HepG2 (cell line): ENCODE measurements around the gene QDPR. TPM values are rescaled to one million over a fixed set of nuclear protein-coding genes. Genes with fewer than 3 reads are reported as not detected.
A peak's percentile ranks its signal among the peaks of the same experiment; 100 is the strongest.

ENCODE experiments used
- ATF7 ChIP-seq, 2 experiments: fragments of 450-650 bp in 1 of 2; sonication (generic) in 1 of 2; formaldehyde crosslinking in 1 of 2; IDR thresholded peaks; 2 replicates each; pipeline versions ENCODE4 v1.4.0 to v1.6.1; 2016 to 2020; ENCODE audit warnings: antibody characterized with exemption in 1 of 2, mild to moderate bottlenecking in 1 of 2, missing genetic modification reagents in 1 of 2
- CC2D1A ChIP-seq: sonication (generic); formaldehyde crosslinking; IDR thresholded peaks from 2 replicates; pipeline ENCODE4 v1.8.1; 2023; ENCODE audit warnings: mild to moderate bottlenecking, missing genetic modification reagents
- CEBPG ChIP-seq: IDR thresholded peaks from 2 replicates; pipeline ENCODE4 v1.6.1; 2016
- EP300 ChIP-seq, 3 experiments: sonication (generic) in 1 of 3; formaldehyde crosslinking in 1 of 3; IDR thresholded peaks; 2 replicates each; pipeline versions ENCODE4 v1.5.1 to v1.6.1; 2011 to 2020; ENCODE audit warnings: low read depth in 2 of 3, low read length in 2 of 3, borderline replicate concordance in 1 of 3, improper control_type of control experiment in 1 of 3, mild to moderate bottlenecking in 1 of 3, missing genetic modification reagents in 1 of 3, moderate library complexity in 1 of 3
- FOSL2 ChIP-seq: sonication (generic); formaldehyde crosslinking; IDR thresholded peaks from 2 replicates; pipeline ENCODE4 v1.4.0; 2020; ENCODE audit warnings: missing genetic modification reagents
- IKZF4 ChIP-seq: sonication (generic); formaldehyde crosslinking; IDR thresholded peaks from 2 replicates; pipeline ENCODE4 v1.5.1; 2020; ENCODE audit warnings: borderline replicate concordance, mild to moderate bottlenecking, low read depth, missing genetic modification reagents; ENCODE audit errors: not compliant biosample characterization
- KDM1A ChIP-seq: IDR thresholded peaks from 2 replicates; pipeline ENCODE4 v1.6.1; 2016; ENCODE audit warnings: missing compliant biosample characterization
- NFAT5 ChIP-seq: sonication (generic); formaldehyde crosslinking; IDR thresholded peaks from 2 replicates; pipeline ENCODE4 v1.4.0; 2020; ENCODE audit warnings: missing genetic modification reagents
- NR2F1 ChIP-seq, 2 experiments: fragments of 450-650 bp in 1 of 2; formaldehyde crosslinking in 1 of 2; IDR thresholded peaks; 2 replicates each; pipeline versions ENCODE4 v1.5.0 to v1.6.1; 2016 to 2020; ENCODE audit warnings: mild to moderate bottlenecking in 1 of 2, missing compliant biosample characterization in 1 of 2, missing genetic modification reagents in 1 of 2, moderate library complexity in 1 of 2
- SRSF9 ChIP-seq: fragments of 200-400 bp; formaldehyde crosslinking; IDR thresholded peaks from 2 replicates; pipeline ENCODE4 v1.6.1; 2018; ENCODE audit warnings: borderline replicate concordance, mild to moderate bottlenecking, low read depth, low read length; ENCODE audit not compliant: insufficient read depth, poor library complexity, severe bottlenecking
- TEF ChIP-seq: sonication (generic); formaldehyde crosslinking; IDR thresholded peaks from 2 replicates; pipeline ENCODE4 v1.5.0; 2020; ENCODE audit warnings: missing genetic modification reagents
- ZBTB1 ChIP-seq: sonication (generic); formaldehyde crosslinking; IDR thresholded peaks from 2 replicates; pipeline ENCODE4 v1.4.0; 2020; ENCODE audit warnings: missing genetic modification reagents, borderline replicate concordance
- ZNF260 ChIP-seq: sonication (generic); formaldehyde crosslinking; IDR thresholded peaks from 2 replicates; pipeline ENCODE4 v1.4.0; 2020; ENCODE audit warnings: missing genetic modification reagents, low read depth, mild to moderate bottlenecking, borderline replicate concordance
- ZNF567 ChIP-seq: sonication (generic); formaldehyde crosslinking; IDR thresholded peaks from 2 replicates; pipeline ENCODE4 v1.8.1; 2023; ENCODE audit warnings: mild to moderate bottlenecking, missing genetic modification reagents, borderline replicate concordance
- ZNF609 ChIP-seq: sonication (generic); formaldehyde crosslinking; IDR thresholded peaks from 2 replicates; pipeline ENCODE4 v1.4.0; 2020; ENCODE audit warnings: mild to moderate bottlenecking, missing genetic modification reagents, borderline replicate concordance
- ZNF619 ChIP-seq: sonication (generic); formaldehyde crosslinking; IDR thresholded peaks from 2 replicates; pipeline ENCODE4 v1.4.0; 2020; ENCODE audit warnings: mild to moderate bottlenecking, missing genetic modification reagents
- ZNF7 ChIP-seq: IDR thresholded peaks from 2 replicates; pipeline ENCODE4 v1.6.1; 2016; ENCODE audit warnings: missing biosample characterization, missing genetic modification reagents
- polyA plus RNA-seq, 8 experiments: library from polyadenylated mRNA; depleted of rRNA in 3 of 8; stranded (reverse) in 7 of 8; unstranded in 1 of 8; fragments of >200 nt; fragmentation: Illumina TruSeq in 4 of 8; extraction: Trizol in 4 of 8; gene quantifications; 2 replicates each; pipeline versions ENCODE4 v1.2.1 to v1.2.3, GENCODE V29; 2011 to 2016; ENCODE audit warnings: low read depth in 4 of 8, missing spikeins in 1 of 8, mixed read lengths in 1 of 8; ENCODE audit not compliant: insufficient read depth in 1 of 8
- total RNA-seq, 5 experiments: library from RNA; depleted of rRNA; stranded (reverse); fragments of >200 nt; fragmentation: Illumina TruSeq; extraction: Trizol; gene quantifications; 2 replicates each; pipeline ENCODE4 v1.2.3, GENCODE V29; 2016; ENCODE audit warnings: low read depth in 1 of 5

QDPR gene
- total and polyA plus RNA-seq, 2 of the 13 experiments (the other 11 are each of a cell fraction or from before 2014, with no cell fraction given) = 9.9 to 95.5 TPM

- TF ChIP-seq ZNF609 (CRISPR knock-in tag) (no peak), NR2F1 (CRISPR knock-in tag; IDR thresholded peaks at IDR 0.05) (no peak), FOSL2 (CRISPR knock-in tag) (0 out of 2 replicates have a peak, but pooled peaks have one; percentile 2), ATF7 (IDR thresholded peaks at IDR 0.05) (no peak), ATF7 (CRISPR knock-in tag; IDR thresholded peaks at IDR 0.05) (no peak), KDM1A (CRISPR knock-in tag) (no peak), CEBPG (no peak), TEF (CRISPR knock-in tag) (no peak), EP300 (IDR thresholded peaks at IDR 0.05; ENCODE audit: low read depth in 2 of 2, low read length in 2 of 2) (peak in 1 of 2 experiments; percentile 37; a peak in 1 of 4 replicates), EP300 (CRISPR knock-in tag; IDR thresholded peaks at IDR 0.05; ENCODE audit: borderline replicate concordance) (no peak), ZNF567 (no peak), ZBTB1 (CRISPR knock-in tag) (no peak), ZNF7 (no peak), NFAT5 (CRISPR knock-in tag) (no peak), ZNF619 (CRISPR knock-in tag) (no peak), ZNF260 (no peak), SRSF9 (no peak), IKZF4 (CRISPR knock-in tag) (no peak), CC2D1A (CRISPR knock-in tag) (no peak)
Measured at GRCh38 chr4:17511950-17512795, at the start of gene QDPR (continued).
